Gastrocnemius medialis (tissue), 4 donors: Measurements from ENCODE around the gene LMAN2L. TPM values are rescaled to one million over a fixed set of nuclear protein-coding genes. Genes with fewer than 3 reads are reported as not detected.

Experiments used
- ATAC-seq, 2 donors: fragments of 150-250 bp; one replicate each; pipeline ENCODE4 v1.9.1; 2016
- DNase-seq, 2 donors: peaks; one replicate each; pipeline ENCODE4 v3.0.0-alpha.2; 2019
- H3K27ac ChIP-seq, 4 donors: fragments of 200-600 bp; sonication (generic); 1 replicate in 1 of 4; 2 replicates in 3 of 4; pipeline ENCODE4 v1.5.1; 2016 to 2018; ENCODE audit warnings: mild to moderate bottlenecking in 2 of 4, moderate library complexity in 1 of 4
- H3K27me3 ChIP-seq, 3 donors: fragments of 200-600 bp; sonication (generic) in 2 of 3; 1 replicate in 1 of 3; 2 replicates in 2 of 3; pipeline versions ENCODE4 v1.5.1 to v1.6.0; 2016 to 2019; ENCODE audit warnings: mild to moderate bottlenecking in 1 of 3, moderate library complexity in 1 of 3
- H3K36me3 ChIP-seq, 2 donors: fragments of 200-600 bp; sonication (generic) in 1 of 2; one replicate each; pipeline ENCODE4 v1.5.1; 2017 to 2018
- H3K4me1 ChIP-seq, 2 donors: fragments of 200-600 bp; sonication (generic) in 1 of 2; one replicate each; pipeline ENCODE4 v1.5.1; 2016 to 2017; ENCODE audit warnings: mild to moderate bottlenecking in 2 of 2
- H3K4me3 ChIP-seq, 4 donors: fragments of 200-600 bp; sonication (generic) in 3 of 4; 1 replicate in 1 of 4; 2 replicates in 3 of 4; pipeline ENCODE4 v1.5.1; 2016 to 2019; ENCODE audit warnings: mild to moderate bottlenecking in 2 of 4
- H3K9me3 ChIP-seq, 3 donors: fragments of 200-600 bp; sonication (generic) in 2 of 3; 1 replicate in 1 of 3; 2 replicates in 2 of 3; pipeline ENCODE4 v1.5.1; 2016 to 2019
- CTCF ChIP-seq, 5 experiments: fragments of 450-650 bp in 3 of 5; fragments of 200-600 bp in 2 of 5; sonication (generic) in 2 of 5; IDR thresholded peaks in 4 of 5; conservative IDR thresholded peaks in 1 of 5; 1 replicate in 4 of 5; 2 replicates in 1 of 5; pipeline ENCODE4 v1.5.1; 2016 to 2019; ENCODE audit warnings: antibody characterized with exemption in 5 of 5, mild to moderate bottlenecking in 3 of 5, moderate library complexity in 3 of 5
- POLR2A ChIP-seq, 2 donors: fragments of 450-650 bp; IDR thresholded peaks; one replicate each; pipeline ENCODE4 v1.6.1; 2017; ENCODE audit warnings: antibody characterized with exemption in 2 of 2, mild to moderate bottlenecking in 2 of 2, moderate library complexity in 2 of 2
- in situ Hi-C, 4 donors: fragments of 200-750 bp; cut with MboI; loops; one replicate each; pipeline versions ENCODE4 v1.15.0 to v1.8.0; 2017; ENCODE audit warnings: low sequenced_read_pairs in 4 of 4
- intact Hi-C: fragments of 100-400 bp; cut with DNase I; formaldehyde crosslinking; loops from one replicate; pipeline ENCODE4 v1.15.1; 2023; ENCODE audit warnings: low total_unique reads
- total RNA-seq, 4 donors: library from RNA; depleted of rRNA; stranded (reverse); fragments of >200 nt; gene quantifications; one replicate each; pipeline versions ENCODE4 v1.1.0 to v1.2.3, GENCODE V29; 2016

LMAN2L gene
- total RNA-seq, 4 donors from 2014 or later: 8.8 to 17.3 (median 16.4) TPM

GRCh38 chr2:96692094-96692971 is 47.5 kb downstream of the LMAN2L start:
- TF ChIP-seq CTCF (IDR thresholded peaks at IDR 0.05 in 4 of 5, conservative IDR thresholded peaks at IDR 0.05 in 1 of 5) (no peak), POLR2A (IDR thresholded peaks at IDR 0.05) (no peak)
- Histone ChIP-seq H3K27me3 (no peaks in the 10 kb centered on the region), H3K36me3 (no peaks in the 10 kb centered on the region), H3K4me1 (no peaks in the 10 kb centered on the region), H3K27ac (no peak overlapping the region), H3K9me3 (no peaks in the 10 kb centered on the region), H3K4me3 (no peak overlapping the region)
- DNase-seq (no peak), ATAC-seq (no peak)
- in situ Hi-C loops: no loop called here
- intact Hi-C loops: no loop called here

- Histone ChIP-seq H3K4me3 (no peak overlapping the region), H3K4me1 (no peaks in the 10 kb centered on the region), H3K27ac (no peak overlapping the region), H3K27me3 (peaks cover 0 to 1% (median 0%) of the 10 kb centered on the region in 3 donors), H3K36me3 (no peaks in the 10 kb centered on the region), H3K9me3 (no peaks in the 10 kb centered on the region)
- DNase-seq (no peak), ATAC-seq (no peak)
- TF ChIP-seq CTCF (IDR thresholded peaks at IDR 0.05 in 4 of 5, conservative IDR thresholded peaks at IDR 0.05 in 1 of 5) (no peak), POLR2A (IDR thresholded peaks at IDR 0.05) (no peak)
- intact Hi-C loops (no loop called here), in situ Hi-C loops (no loop called here)
Observed at GRCh38 chr2:96691022-96691612, 48.7 kb downstream of the LMAN2L start.

GRCh38 chr2:96690306-96691021 is 49.4 kb downstream of the LMAN2L start:
- Histone ChIP-seq H3K36me3 (no peaks in the 10 kb centered on the region), H3K27ac (no peak overlapping the region), H3K4me1 (peaks cover 0 to 6% of the 10 kb centered on the region in 2 donors), H3K9me3 (no peaks in the 10 kb centered on the region), H3K4me3 (no peak overlapping the region), H3K27me3 (peaks cover 0 to 8% (median 6%) of the 10 kb centered on the region in 3 donors)
- ATAC-seq (no peak), DNase-seq (no peak)
- in situ Hi-C loops (no loop called here), intact Hi-C loops (no loop called here)
- TF ChIP-seq POLR2A (IDR thresholded peaks at IDR 0.05) (no peak), CTCF (IDR thresholded peaks at IDR 0.05 in 4 of 5, conservative IDR thresholded peaks at IDR 0.05 in 1 of 5) (no peak)

GRCh38 chr2:96689431-96689991 is 50.4 kb downstream of the LMAN2L start:
- H3K4me3 ChIP-seq: no peak overlapping the region
- TF ChIP-seq POLR2A (IDR thresholded peaks at IDR 0.05) (no peak), CTCF (IDR thresholded peaks at IDR 0.05 in 4 of 5, conservative IDR thresholded peaks at IDR 0.05 in 1 of 5) (no peak)
- ATAC-seq: no peak
- peaks cover 0 to 12% (median 7%) of the 10 kb centered on the region in 3 donors for H3K27me3 ChIP-seq
- intact Hi-C loops: loop anchor here (10.0 kb wide), 1 partner anchor 1885 kb away; no protein-coding TSS in a partner anchor
- peaks cover 0 to 7% of the 10 kb centered on the region in 2 donors for H3K4me1 ChIP-seq
- no peaks in the 10 kb centered on the region for H3K36me3 ChIP-seq
- no peaks in the 10 kb centered on the region for H3K9me3 ChIP-seq
- no peak overlapping the region for H3K27ac ChIP-seq
- DNase-seq: no peak
- in situ Hi-C loops: no loop called here
